BJ (cell line): ENCODE results near the gene PCDHA10. TPM values are rescaled to one million over a fixed set of nuclear protein-coding genes. Genes with fewer than 3 reads are reported as not detected.
"Not testable (repeated sequence)": the region's sequence is repeated elsewhere in the genome, so short reads cannot be mapped to it uniquely, and the experiment has no call there.

Experiments
- CTCF ChIA-PET: fragments of 350-600 bp; formaldehyde crosslinking; extraction: SDS; loops from one replicate; lab custom pipeline; 2021; ENCODE audit warnings: antibody characterized with exemption, inconsistent platforms; lab: Yijun Ruan, JAX
- POLR2A ChIA-PET: fragments of 300-600 bp; sonication (Branson Sonifier 250); formaldehyde crosslinking; extraction: SDS; loops from one replicate; lab custom pipeline; 2021; ENCODE audit warnings: antibody characterized with exemption; lab: Charles Lee
- DNase-seq: peaks from one replicate; pipeline ENCODE4 v3.0.0-alpha.2; 2011; ENCODE audit warnings: low read depth
- H3K27me3 ChIP-seq: 2 replicates; pipeline ENCODE4 v1.6.0; 2011; ENCODE audit warnings: low read length; ENCODE audit not compliant: control insufficient read depth, insufficient read depth
- H3K36me3 ChIP-seq: 2 replicates; pipeline ENCODE4 v1.5.1; 2011; ENCODE audit warnings: low read length; ENCODE audit not compliant: control insufficient read depth, insufficient read depth
- H3K4me3 ChIP-seq: 2 replicates; pipeline ENCODE4 v1.5.1; 2011; ENCODE audit warnings: low read depth, mild to moderate bottlenecking, control low read depth, low read length
- polyA plus RNA-seq: library from polyadenylated mRNA; depleted of rRNA; stranded (reverse); fragments of >200 nt; gene quantifications from 2 replicates; pipeline ENCODE4 v1.2.3, GENCODE V29; 2011
- TF ChIP-seq, protein P1 (sequence below): IDR thresholded peaks from 2 replicates; pipeline ENCODE4 v1.5.1; 2011; ENCODE audit warnings: low read depth, mild to moderate bottlenecking, control low read depth, inconsistent platforms, low read length, moderate library complexity; ENCODE audit not compliant: insufficient read depth

Gene PCDHA10
- polyA plus RNA-seq, 1 experiment, result 0.02 TPM

DNA sequence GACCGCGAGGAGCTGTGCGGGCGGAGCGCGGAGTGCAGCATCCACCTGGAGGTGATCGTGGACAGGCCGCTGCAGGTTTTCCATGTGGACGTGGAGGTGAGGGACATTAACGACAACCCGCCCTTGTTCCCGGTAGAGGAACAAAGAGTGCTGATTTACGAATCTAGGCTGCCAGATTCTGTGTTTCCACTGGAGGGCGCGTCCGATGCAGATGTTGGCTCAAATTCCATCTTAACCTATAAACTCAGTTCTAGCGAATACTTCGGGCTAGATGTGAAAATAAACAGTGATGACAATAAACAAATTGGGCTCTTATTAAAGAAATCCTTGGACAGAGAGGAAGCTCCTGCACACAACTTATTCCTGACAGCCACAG, 27.3 kb upstream of the PCDHA10 start:
- CTCF ChIA-PET, result interaction anchor here (0.8 kb wide), 1 partner anchor 15 kb away, joined by 3 read pairs; no protein-coding TSS in a partner anchor
- no peak overlapping the region for H3K4me3 ChIP-seq

DNA sequence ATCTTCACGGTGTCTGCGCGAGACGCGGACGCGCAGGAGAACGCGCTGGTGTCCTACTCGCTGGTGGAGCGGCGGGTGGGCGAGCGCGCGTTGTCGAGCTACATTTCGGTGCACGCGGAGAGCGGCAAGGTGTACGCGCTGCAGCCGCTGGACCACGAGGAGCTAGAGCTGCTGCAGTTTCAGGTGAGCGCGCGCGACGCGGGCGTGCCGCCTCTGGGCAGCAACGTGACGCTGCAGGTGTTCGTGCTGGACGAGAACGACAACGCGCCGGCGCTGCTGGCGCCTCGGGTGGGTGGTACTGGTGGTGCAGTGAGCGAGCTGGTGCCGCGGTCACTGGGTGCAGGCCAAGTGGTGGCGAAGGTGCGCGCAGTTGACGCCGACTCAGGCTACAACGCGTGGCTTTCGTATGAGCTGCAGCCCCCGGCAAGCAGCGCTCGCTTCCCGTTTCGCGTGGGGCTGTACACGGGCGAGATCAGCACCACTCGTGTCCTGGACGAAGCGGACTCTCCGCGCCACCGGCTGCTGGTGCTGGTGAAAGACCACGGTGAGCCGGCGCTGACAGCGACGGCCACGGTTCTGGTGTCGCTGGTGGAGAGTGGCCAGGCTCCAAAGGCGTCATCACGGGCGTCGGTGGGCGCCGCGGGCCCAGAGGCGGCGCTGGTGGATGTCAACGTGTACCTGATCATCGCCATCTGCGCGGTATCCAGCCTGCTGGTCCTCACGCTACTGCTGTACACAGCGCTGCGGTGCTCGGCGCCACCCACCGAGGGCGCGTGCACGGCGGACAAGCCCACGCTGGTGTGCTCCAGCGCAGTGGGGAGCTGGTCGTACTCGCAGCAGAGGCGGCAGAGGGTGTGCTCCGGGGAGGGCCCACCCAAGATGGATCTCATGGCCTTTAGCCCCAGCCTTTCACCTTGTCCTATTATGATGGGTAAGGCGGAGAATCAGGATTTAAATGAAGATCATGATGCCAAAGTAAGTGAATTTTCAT, 25.9 kb upstream of the PCDHA10 start:
- CTCF ChIA-PET, POLR2A ChIA-PET, DNase-seq: not testable (repeated sequence)

More for the DNA sequence above, 27.3 kb upstream of the PCDHA10 start:
- Histone ChIP-seq H3K36me3 (no peaks in the 10 kb centered on the region), H3K27me3 (no peaks in the 10 kb centered on the region)
- DNase-seq, result no peak
- POLR2A ChIA-PET, result no interaction called here
- TF ChIP-seq, protein P1, sequence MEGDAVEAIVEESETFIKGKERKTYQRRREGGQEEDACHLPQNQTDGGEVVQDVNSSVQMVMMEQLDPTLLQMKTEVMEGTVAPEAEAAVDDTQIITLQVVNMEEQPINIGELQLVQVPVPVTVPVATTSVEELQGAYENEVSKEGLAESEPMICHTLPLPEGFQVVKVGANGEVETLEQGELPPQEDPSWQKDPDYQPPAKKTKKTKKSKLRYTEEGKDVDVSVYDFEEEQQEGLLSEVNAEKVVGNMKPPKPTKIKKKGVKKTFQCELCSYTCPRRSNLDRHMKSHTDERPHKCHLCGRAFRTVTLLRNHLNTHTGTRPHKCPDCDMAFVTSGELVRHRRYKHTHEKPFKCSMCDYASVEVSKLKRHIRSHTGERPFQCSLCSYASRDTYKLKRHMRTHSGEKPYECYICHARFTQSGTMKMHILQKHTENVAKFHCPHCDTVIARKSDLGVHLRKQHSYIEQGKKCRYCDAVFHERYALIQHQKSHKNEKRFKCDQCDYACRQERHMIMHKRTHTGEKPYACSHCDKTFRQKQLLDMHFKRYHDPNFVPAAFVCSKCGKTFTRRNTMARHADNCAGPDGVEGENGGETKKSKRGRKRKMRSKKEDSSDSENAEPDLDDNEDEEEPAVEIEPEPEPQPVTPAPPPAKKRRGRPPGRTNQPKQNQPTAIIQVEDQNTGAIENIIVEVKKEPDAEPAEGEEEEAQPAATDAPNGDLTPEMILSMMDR, result no peak

DNA sequence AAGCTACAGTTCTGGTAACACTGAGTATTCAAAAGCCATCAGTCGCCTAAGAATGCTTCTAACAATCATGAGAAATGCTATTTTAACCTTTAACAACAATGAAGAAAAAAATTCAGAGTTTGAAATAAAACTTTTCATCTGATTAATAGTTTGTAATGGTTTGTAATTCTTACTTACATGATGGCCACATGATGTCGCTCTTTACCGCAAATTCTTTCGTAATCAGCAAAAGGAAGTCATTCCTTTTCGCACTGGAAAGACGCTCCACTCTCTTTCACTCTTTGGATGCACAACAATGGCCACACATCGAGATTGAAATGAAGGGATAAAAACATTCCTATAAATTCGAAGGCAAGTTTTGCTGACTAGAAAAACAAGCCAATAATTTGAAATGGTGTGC, 21.7 kb upstream of the PCDHA10 start, which contains the start of gene PCDHA7:
Gene PCDHA7, plus strand, starts transcription at position 277 of the 400 bp plus-strand sequence. Its CDS starts 115 bp downstream, at position 392.
- CTCF ChIA-PET, result no interaction called here
- TF ChIP-seq, protein P1, result no peak

More for the DNA sequence above, 25.9 kb upstream of the PCDHA10 start:
- H3K27me3 ChIP-seq, H3K36me3 ChIP-seq, H3K4me3 ChIP-seq: not testable (repeated sequence)

DNA sequence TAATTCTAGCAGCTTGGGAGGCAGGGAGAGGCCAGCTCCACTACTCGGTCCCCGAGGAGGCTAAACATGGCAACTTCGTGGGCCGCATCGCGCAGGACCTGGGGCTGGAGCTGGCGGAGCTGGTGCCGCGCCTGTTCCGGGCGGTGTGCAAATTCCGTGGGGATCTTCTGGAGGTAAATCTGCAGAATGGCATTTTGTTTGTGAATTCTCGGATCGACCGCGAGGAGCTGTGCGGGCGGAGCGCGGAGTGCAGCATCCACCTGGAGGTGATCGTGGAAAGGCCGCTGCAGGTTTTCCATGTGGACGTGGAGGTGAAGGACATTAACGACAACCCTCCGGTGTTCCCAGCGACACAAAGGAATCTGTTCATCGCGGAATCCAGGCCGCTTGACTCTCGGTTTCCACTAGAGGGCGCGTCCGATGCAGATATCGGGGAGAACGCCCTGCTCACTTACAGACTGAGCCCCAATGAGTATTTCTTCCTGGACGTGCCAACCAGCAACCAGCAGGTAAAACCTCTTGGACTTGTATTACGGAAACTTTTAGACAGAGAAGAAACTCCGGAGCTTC, 21.2 kb upstream of the PCDHA10 start:
- DNase-seq, CTCF ChIA-PET, POLR2A ChIA-PET, H3K27me3 ChIP-seq, H3K36me3 ChIP-seq: not testable (repeated sequence)
- H3K4me3 ChIP-seq, result peak overlapping the region; percentile 27

More for the DNA sequence above, 21.7 kb upstream of the PCDHA10 start, which contains the start of gene PCDHA7:
- DNase-seq, result no peak
- H3K36me3 ChIP-seq, result no peaks in the 10 kb centered on the region
- no peaks in the 10 kb centered on the region for H3K27me3 ChIP-seq
- H3K4me3 ChIP-seq, result peak within 1 kb of the TSS; percentile 27
- POLR2A ChIA-PET, result no interaction called here

DNA sequence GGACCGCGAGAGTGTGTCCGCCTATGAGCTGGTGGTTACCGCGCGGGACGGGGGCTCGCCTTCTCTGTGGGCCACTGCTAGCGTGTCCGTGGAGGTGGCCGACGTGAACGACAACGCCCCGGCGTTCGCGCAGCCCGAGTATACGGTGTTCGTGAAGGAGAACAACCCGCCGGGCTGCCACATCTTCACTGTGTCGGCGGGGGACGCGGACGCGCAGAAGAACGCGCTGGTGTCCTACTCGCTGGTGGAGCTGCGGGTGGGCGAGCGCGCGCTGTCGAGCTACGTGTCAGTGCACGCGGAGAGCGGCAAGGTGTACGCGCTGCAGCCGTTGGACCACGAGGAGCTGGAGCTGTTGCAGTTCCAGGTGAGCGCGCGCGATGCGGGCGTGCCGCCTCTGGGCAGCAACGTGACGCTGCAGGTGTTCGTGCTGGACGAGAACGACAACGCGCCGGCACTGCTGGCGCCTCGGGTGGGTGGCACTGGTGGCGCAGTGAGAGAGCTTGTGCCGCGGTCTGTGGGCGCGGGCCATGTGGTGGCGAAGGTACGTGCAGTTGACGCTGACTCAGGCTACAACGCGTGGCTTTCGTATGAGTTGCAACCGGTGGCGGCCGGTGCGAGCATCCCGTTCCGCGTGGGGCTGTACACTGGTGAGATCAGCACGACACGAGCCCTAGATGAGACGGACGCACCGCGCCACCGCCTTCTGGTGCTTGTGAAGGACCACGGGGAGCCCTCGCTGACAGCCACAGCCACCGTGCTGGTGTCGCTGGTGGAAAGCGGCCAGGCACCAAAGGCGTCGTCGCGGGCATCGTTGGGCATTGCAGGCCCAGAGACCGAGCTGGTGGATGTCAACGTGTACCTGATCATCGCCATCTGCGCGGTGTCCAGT, 19.8 kb upstream of the PCDHA10 start:
- Histone ChIP-seq H3K36me3 (no peaks in the 10 kb centered on the region), H3K27me3 (no peaks in the 10 kb centered on the region), H3K4me3 (no peak overlapping the region)
- no peak for DNase-seq
- TF ChIP-seq, protein P1, result no peak
- ChIA-PET POLR2A (no interaction called here), CTCF (interaction anchor here (1.0 kb wide), 1 partner anchor 14 kb away, joined by 3 read pairs; the partner anchor contains the start of gene PCDHA5)
